ENCODE data around the gene MIGA1. TPM values are rescaled to one million over a fixed set of nuclear protein-coding genes. Genes with fewer than 3 reads are reported as not detected.
A peak's percentile ranks its signal among the peaks of the same experiment; 100 is the strongest.
"Not testable (repeated sequence)": the region's sequence is repeated elsewhere in the genome, so short reads cannot be mapped to it uniquely, and the experiment has no call there.

The MIGA1 gene
- total RNA-seq, 3 donors from 2014 or later (not counting 1 experiment from before 2014, with no cell fraction given) = 13.6 to 16.9 (median 15.6) TPM

- Histone ChIP-seq H3K27ac (ENCODE audit: low read length) (no peak overlapping the region), H3K9me3 (ENCODE audit: control insufficient read depth, insufficient read depth, low read length) (no peaks in the 10 kb centered on the region), H3K4me1 (ENCODE audit: control insufficient read depth, insufficient read depth, low read length) (no peaks in the 10 kb centered on the region), H3K36me3 (ENCODE audit: control insufficient read depth, insufficient read depth, low read length) (peaks cover 41% of the 10 kb centered on the region), H3K27me3 (ENCODE audit: control insufficient read depth, insufficient read depth, low read length) (no peaks in the 10 kb centered on the region), H3K4me3 (ENCODE audit: low read length) (no peak overlapping the region)
- intact Hi-C loops (cut with micrococcal nuclease) = no loop called here
- H3K27ac Mint-ChIP-seq = no peak overlapping the region
- peaks cover 7% of the 10 kb centered on the region for H3K36me3 Mint-ChIP-seq
- no peak for TF ChIP-seq CTCF (IDR thresholded peaks at IDR 0.05)
- H3K4me3 Mint-ChIP-seq = no peak overlapping the region
- DNase-seq (no peak), ATAC-seq (no peak)
- H3K4me1 Mint-ChIP-seq = peaks cover 0 to 12% of the 10 kb centered on the region in 2 donors
- H3K27me3 Mint-ChIP-seq (ENCODE audit: low read depth in 2 of 2) = no peaks in the 10 kb centered on the region
- no peaks in the 10 kb centered on the region for H3K9me3 Mint-ChIP-seq
- WGBS (ENCODE audit: insufficient coverage) = 75% methylated on average over 2 of the region's 2 CpGs
Observed at GRCh38 chr1:77803371-77803770, 23.9 kb downstream of the MIGA1 start.

- H3K27ac Mint-ChIP-seq; ATAC-seq; H3K27me3 ChIP-seq (ENCODE audit: control insufficient read depth, insufficient read depth, low read length); H3K4me1 ChIP-seq (ENCODE audit: control insufficient read depth, insufficient read depth, low read length); H3K4me3 ChIP-seq (ENCODE audit: low read length); H3K9me3 Mint-ChIP-seq; H3K9me3 ChIP-seq (ENCODE audit: control insufficient read depth, insufficient read depth, low read length); H3K4me3 Mint-ChIP-seq; H3K36me3 Mint-ChIP-seq; H3K4me1 Mint-ChIP-seq; intact Hi-C loops (cut with micrococcal nuclease); DNase-seq; H3K27ac ChIP-seq (ENCODE audit: low read length); H3K27me3 Mint-ChIP-seq (ENCODE audit: low read depth in 2 of 2): not testable (repeated sequence)
- WGBS (ENCODE audit: insufficient coverage) = no CpG with 5 or more reads among the region's 3 CpGs
- peaks cover 38% of the 10 kb centered on the region for H3K36me3 ChIP-seq (ENCODE audit: control insufficient read depth, insufficient read depth, low read length)
Observed at GRCh38 chr1:77809787-77810462, 30.5 kb downstream of the MIGA1 start.

GRCh38 chr1:77811589-77811988 is 32.1 kb downstream of the MIGA1 start:
- H3K36me3 Mint-ChIP-seq; H3K4me3 Mint-ChIP-seq; H3K27ac ChIP-seq (ENCODE audit: low read length); H3K4me3 ChIP-seq (ENCODE audit: low read length); intact Hi-C loops (cut with micrococcal nuclease); H3K27ac Mint-ChIP-seq; H3K4me1 ChIP-seq (ENCODE audit: control insufficient read depth, insufficient read depth, low read length); H3K9me3 ChIP-seq (ENCODE audit: control insufficient read depth, insufficient read depth, low read length); H3K4me1 Mint-ChIP-seq; H3K27me3 ChIP-seq (ENCODE audit: control insufficient read depth, insufficient read depth, low read length); H3K9me3 Mint-ChIP-seq; DNase-seq; H3K27me3 Mint-ChIP-seq (ENCODE audit: low read depth in 2 of 2): not testable (repeated sequence)
- 98% methylated on average over 10 of the region's 21 CpGs for WGBS (ENCODE audit: insufficient coverage)
- ATAC-seq = peak in 2 of 3 donors; percentile 60 to 63
- peaks cover 43% of the 10 kb centered on the region for H3K36me3 ChIP-seq (ENCODE audit: control insufficient read depth, insufficient read depth, low read length)

- Histone ChIP-seq H3K27ac (ENCODE audit: low read length) (no peak overlapping the region), H3K4me3 (ENCODE audit: low read length) (no peak overlapping the region), H3K4me1 (ENCODE audit: control insufficient read depth, insufficient read depth, low read length) (no peaks in the 10 kb centered on the region), H3K9me3 (ENCODE audit: control insufficient read depth, insufficient read depth, low read length) (no peaks in the 10 kb centered on the region), H3K36me3 (ENCODE audit: control insufficient read depth, insufficient read depth, low read length) (peaks cover 58% of the 10 kb centered on the region), H3K27me3 (ENCODE audit: control insufficient read depth, insufficient read depth, low read length) (no peaks in the 10 kb centered on the region)
- Mint-ChIP-seq H3K27ac (peak overlapping the region in 1 of 2 donors; percentile 6), H3K4me1 (peaks cover 0 to 5% of the 10 kb centered on the region in 2 donors), H3K27me3 (ENCODE audit: low read depth in 2 of 2) (no peaks in the 10 kb centered on the region), H3K36me3 (peaks cover 10% of the 10 kb centered on the region), H3K9me3 (no peaks in the 10 kb centered on the region), H3K4me3 (no peak overlapping the region)
- intact Hi-C loops (cut with micrococcal nuclease) = no loop called here
- 95% methylated on average over 7 of the region's 7 CpGs for WGBS (ENCODE audit: insufficient coverage)
- ATAC-seq (no peak), DNase-seq (no peak)
- no peak for TF ChIP-seq CTCF (IDR thresholded peaks at IDR 0.05)
Observed at GRCh38 chr1:77817368-77818209, 38.1 kb downstream of the MIGA1 start.

All from natural killer cell (primary cell).